Peyer's patch (tissue), 4 donors: ENCODE measurements around the gene SCAMP3. TPM values are rescaled to one million over a fixed set of nuclear protein-coding genes. Genes with fewer than 3 reads are reported as not detected.
"Not testable (repeated sequence)": the region's sequence is repeated elsewhere in the genome, so short reads cannot be mapped to it uniquely, and the experiment has no call there.

Experiments used
- DNase-seq, 3 donors: peaks; one replicate each; pipeline ENCODE4 v3.0.0-alpha.2; 2017 to 2019
- H3K27ac ChIP-seq, 4 donors: fragments of 200-600 bp; sonication (generic); one replicate each; pipeline ENCODE4 v1.5.1; 2016 to 2019
- H3K27me3 ChIP-seq, 2 donors: fragments of 200-600 bp; sonication (generic); one replicate each; pipeline ENCODE4 v1.5.1; 2019
- H3K36me3 ChIP-seq, 3 donors: fragments of 200-600 bp; sonication (generic); one replicate each; pipeline ENCODE4 v1.5.1; 2016 to 2019
- H3K4me1 ChIP-seq, 4 donors: fragments of 200-600 bp; sonication (generic); one replicate each; pipeline ENCODE4 v1.5.1; 2016 to 2019
- H3K4me3 ChIP-seq, 4 donors: fragments of 200-600 bp; sonication (generic); 1 replicate in 3 of 4; 2 replicates in 1 of 4; pipeline ENCODE4 v1.5.1; 2016 to 2019; ENCODE audit warnings: mild to moderate bottlenecking in 1 of 4
- H3K9me3 ChIP-seq, 4 donors: fragments of 200-600 bp; sonication (generic); one replicate each; pipeline ENCODE4 v1.5.1; 2016 to 2019; ENCODE audit warnings: mild to moderate bottlenecking in 1 of 4
- CTCF ChIP-seq, 6 experiments: fragments of 450-650 bp in 4 of 6; fragments of 200-600 bp in 2 of 6; sonication (generic) in 1 of 6; IDR thresholded peaks; one replicate each; pipeline ENCODE4 v1.5.1; 2017 to 2019; ENCODE audit warnings: antibody characterized with exemption in 6 of 6, mild to moderate bottlenecking in 3 of 6, moderate library complexity in 1 of 6
- POLR2A ChIP-seq, 2 donors: fragments of 450-650 bp; IDR thresholded peaks; one replicate each; pipeline ENCODE4 v1.5.1; 2017; ENCODE audit warnings: antibody characterized with exemption in 2 of 2, mild to moderate bottlenecking in 2 of 2, moderate library complexity in 2 of 2
- total RNA-seq, 4 donors: library from RNA; depleted of rRNA; stranded (reverse); fragments of >200 nt; gene quantifications; one replicate each; pipeline ENCODE4 v1.1.0, GENCODE V29; 2016

The SCAMP3 gene
- total RNA-seq, 4 donors from 2014 or later = 34.7 to 63.7 (median 49.2) TPM

GRCh38 chr1:155236451-155236850 is 25.7 kb downstream of the SCAMP3 start:
- Histone ChIP-seq H3K4me3 (no peak overlapping the region), H3K27me3 (no peaks in the 10 kb centered on the region), H3K27ac (no peak overlapping the region), H3K4me1 (peaks cover 0 to 10% (median 2%) of the 10 kb centered on the region in 4 donors), H3K9me3 (no peaks in the 10 kb centered on the region), H3K36me3 (peaks cover 0 to 37% (median 0%) of the 10 kb centered on the region in 3 donors)
- no peak for DNase-seq
- no peak for TF ChIP-seq CTCF (IDR thresholded peaks at IDR 0.05)
- TF ChIP-seq POLR2A (IDR thresholded peaks at IDR 0.05) = no peak

- not testable (repeated sequence) for H3K9me3 ChIP-seq, H3K4me3 ChIP-seq, H3K4me1 ChIP-seq, H3K27me3 ChIP-seq, DNase-seq, H3K27ac ChIP-seq
- H3K36me3 ChIP-seq = peaks cover 0 to 37% (median 0%) of the 10 kb centered on the region in 3 donors
These were observed 26.8 kb downstream of the SCAMP3 start for GRCh38 chr1:155235375-155235774.

- not testable (repeated sequence) for DNase-seq, H3K4me1 ChIP-seq, H3K4me3 ChIP-seq, H3K27ac ChIP-seq, H3K9me3 ChIP-seq, H3K27me3 ChIP-seq
- peaks cover 0 to 26% (median 0%) of the 10 kb centered on the region in 3 donors for H3K36me3 ChIP-seq
These were observed 28.7 kb downstream of the SCAMP3 start for GRCh38 chr1:155233502-155233901.

- H3K4me3 ChIP-seq, DNase-seq, H3K9me3 ChIP-seq, H3K27me3 ChIP-seq, H3K4me1 ChIP-seq: not testable (repeated sequence)
- H3K27ac ChIP-seq = peak overlapping the region in 1 of 4 donors; percentile 12
- H3K36me3 ChIP-seq = peaks cover 0 to 18% (median 0%) of the 10 kb centered on the region in 3 donors
These were observed 29.9 kb downstream of the SCAMP3 start for GRCh38 chr1:155232001-155232978.

GRCh38 chr1:155231302-155231701 is 30.9 kb downstream of the SCAMP3 start:
- not testable (repeated sequence) for H3K9me3 ChIP-seq, H3K4me1 ChIP-seq, H3K36me3 ChIP-seq, H3K4me3 ChIP-seq, DNase-seq, H3K27ac ChIP-seq, H3K27me3 ChIP-seq

- H3K4me1 ChIP-seq = peaks cover 0 to 5% (median 0%) of the 10 kb centered on the region in 4 donors
- no peaks in the 10 kb centered on the region for H3K36me3 ChIP-seq
- H3K27ac ChIP-seq = peak overlapping the region; percentile 78 to 86 (median 83)
- H3K4me3 ChIP-seq = peak overlapping the region; percentile 41 to 66 (median 55)
- H3K9me3 ChIP-seq = no peaks in the 10 kb centered on the region
- DNase-seq = no peak
- no peaks in the 10 kb centered on the region for H3K27me3 ChIP-seq
- TF ChIP-seq CTCF (IDR thresholded peaks at IDR 0.05) = no peak
- TF ChIP-seq POLR2A (IDR thresholded peaks at IDR 0.05) = no peak
These were observed 34.1 kb downstream of the SCAMP3 start for GRCh38 chr1:155228096-155228427.

GRCh38 chr1:155227261-155228095 is 34.7 kb downstream of the SCAMP3 start:
- peak overlapping the region; percentile 78 to 86 (median 83) for H3K27ac ChIP-seq
- peak overlapping the region; percentile 41 to 66 (median 55) for H3K4me3 ChIP-seq
- DNase-seq = peak; percentile 96 to 100 (median 99)
- no peaks in the 10 kb centered on the region for H3K36me3 ChIP-seq
- H3K4me1 ChIP-seq = peaks cover 0 to 5% (median 0%) of the 10 kb centered on the region in 4 donors
- no peaks in the 10 kb centered on the region for H3K9me3 ChIP-seq
- H3K27me3 ChIP-seq = no peaks in the 10 kb centered on the region
- TF ChIP-seq CTCF (IDR thresholded peaks at IDR 0.05) = peak in 3 of 6 experiments; percentile 7 to 22 (median 15)
- TF ChIP-seq POLR2A (IDR thresholded peaks at IDR 0.05) = peak; percentile 32 to 34
